ENCODE data around the gene MIP.

The MIP gene

DNA sequence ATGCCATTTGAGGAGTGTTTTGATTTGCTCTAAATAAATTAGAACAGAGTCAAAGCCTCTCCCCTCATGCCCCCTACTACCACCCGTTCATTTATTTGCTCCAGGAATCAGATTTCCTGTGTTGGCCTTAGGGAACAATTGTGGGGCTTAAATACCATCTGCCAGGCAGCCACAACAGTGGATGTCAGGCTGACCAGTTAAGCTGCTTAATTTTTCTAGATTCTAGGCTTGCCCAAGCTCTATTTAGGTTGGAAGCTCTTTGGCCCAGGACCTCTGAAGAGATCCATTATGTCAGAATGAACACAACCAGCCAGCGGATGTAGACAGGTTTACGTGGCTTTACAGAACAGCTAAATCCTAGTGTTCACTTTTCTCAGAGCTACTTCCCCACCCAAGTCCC, 4.2 kb downstream of the MIP start:
- TF ChIP-seq ZBTB7A (IDR thresholded peaks at IDR 0.05; ENCODE audit: low read depth): no peak
- no peak for TF ChIP-seq TCF12 (IDR thresholded peaks at IDR 0.05; ENCODE audit: low read depth)
- TF ChIP-seq, protein P1, sequence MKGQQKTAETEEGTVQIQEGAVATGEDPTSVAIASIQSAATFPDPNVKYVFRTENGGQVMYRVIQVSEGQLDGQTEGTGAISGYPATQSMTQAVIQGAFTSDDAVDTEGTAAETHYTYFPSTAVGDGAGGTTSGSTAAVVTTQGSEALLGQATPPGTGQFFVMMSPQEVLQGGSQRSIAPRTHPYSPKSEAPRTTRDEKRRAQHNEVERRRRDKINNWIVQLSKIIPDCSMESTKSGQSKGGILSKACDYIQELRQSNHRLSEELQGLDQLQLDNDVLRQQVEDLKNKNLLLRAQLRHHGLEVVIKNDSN (IDR thresholded peaks at IDR 0.05): no peak
- TF ChIP-seq FOXM1 (IDR thresholded peaks at IDR 0.05; ENCODE audit: borderline replicate concordance, low read depth): no peak
- TF ChIP-seq RAD21 (IDR thresholded peaks at IDR 0.05; ENCODE audit: low read depth): no peak
- no peak for TF ChIP-seq EGR1 (IDR thresholded peaks at IDR 0.05)
- no peak for TF ChIP-seq CREB1 (IDR thresholded peaks at IDR 0.05; ENCODE audit: low read depth)
- no peak for TF ChIP-seq NFIC (IDR thresholded peaks at IDR 0.05)
- TF ChIP-seq REST (IDR thresholded peaks at IDR 0.05; ENCODE audit: low read depth): no peak
- no peak for TF ChIP-seq MAX (IDR thresholded peaks at IDR 0.05)
- no peak for TF ChIP-seq TAF1 (IDR thresholded peaks at IDR 0.05; ENCODE audit: low read depth)
- no peak for TF ChIP-seq CEBPB (IDR thresholded peaks at IDR 0.05)
- no peak for TF ChIP-seq TEAD4 (IDR thresholded peaks at IDR 0.05)
- TF ChIP-seq EP300 (IDR thresholded peaks at IDR 0.05; ENCODE audit: borderline replicate concordance): no peak
- TF ChIP-seq YY1 (IDR thresholded peaks at IDR 0.05; ENCODE audit: low read depth): no peak

DNA sequence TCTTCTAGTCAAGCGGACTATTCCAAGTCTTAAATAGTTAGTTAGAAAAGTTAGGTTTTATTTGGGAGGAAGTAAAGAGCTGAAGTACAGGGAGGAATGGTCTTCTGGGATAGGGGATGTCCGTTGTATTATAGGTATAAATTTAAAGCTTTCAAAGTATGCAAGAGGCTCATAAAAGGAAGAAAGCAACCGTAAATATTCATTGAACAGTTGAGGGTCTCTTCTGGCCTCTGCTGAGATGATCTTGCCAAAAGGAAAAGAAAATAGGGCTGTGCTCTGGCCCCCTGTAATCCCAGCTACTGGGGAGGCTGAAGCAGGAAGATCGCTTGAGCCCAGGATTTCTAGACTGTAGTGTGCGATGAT, 4.9 kb downstream of the MIP start:
- no peak for TF ChIP-seq CEBPB (IDR thresholded peaks at IDR 0.05)

DNA sequence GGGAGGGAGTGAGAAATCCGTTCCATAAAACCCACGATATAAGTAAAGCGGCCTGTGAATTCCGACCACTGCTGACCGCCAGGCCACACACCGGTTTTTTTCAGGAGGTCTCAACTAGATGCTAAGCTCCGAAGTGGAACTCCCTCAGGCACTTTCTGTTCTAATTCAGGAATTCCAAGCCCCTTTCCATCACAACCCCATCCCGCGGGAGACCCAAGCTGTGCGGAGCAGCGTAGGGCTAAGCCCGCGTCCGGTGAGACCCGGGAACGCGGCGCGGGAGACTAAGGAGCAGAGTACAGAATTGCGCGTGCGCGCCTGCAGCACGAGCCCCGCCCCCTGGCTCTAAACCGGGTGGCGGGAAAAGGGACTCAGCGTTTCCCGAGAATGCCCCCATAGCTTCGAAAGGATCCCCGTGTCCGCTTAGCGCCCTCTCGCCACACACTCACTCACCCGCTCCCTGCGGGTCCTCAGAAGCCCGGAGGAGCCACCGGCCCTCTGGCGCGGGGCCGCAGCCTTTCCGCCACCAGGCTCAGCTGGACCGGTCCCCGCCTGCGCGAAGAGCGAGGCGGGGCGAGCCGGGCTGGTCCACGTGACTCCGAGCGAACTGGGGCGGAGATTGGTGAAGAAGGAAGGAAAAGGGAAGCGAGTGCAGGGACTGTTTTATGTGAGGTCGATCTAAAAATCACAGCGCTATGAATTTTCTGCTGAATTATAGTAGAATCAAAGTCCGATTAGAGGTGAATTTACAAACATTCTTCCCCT, 5.4 kb downstream of the MIP start, which contains the start of gene TIMELESS:
Gene TIMELESS, minus strand, starts transcription at position 567 of the 762 bp plus-strand sequence. CDS start 15,256 bp downstream, outside the sequence.
- TF ChIP-seq NFIC (IDR thresholded peaks at IDR 0.05) (no peak), MAX (IDR thresholded peaks at IDR 0.05) (peak; percentile 96), TCF12 (IDR thresholded peaks at IDR 0.05; ENCODE audit: low read depth) (peak; percentile 62; the same call in 1 of the 2 replicates), EP300 (IDR thresholded peaks at IDR 0.05; ENCODE audit: borderline replicate concordance) (no peak; the same call in 1 of the 2 replicates), TEAD4 (IDR thresholded peaks at IDR 0.05) (no peak; the same call in 1 of the 2 replicates), EGR1 (IDR thresholded peaks at IDR 0.05) (no peak), RAD21 (IDR thresholded peaks at IDR 0.05; ENCODE audit: low read depth) (no peak), CREB1 (IDR thresholded peaks at IDR 0.05; ENCODE audit: low read depth) (0 out of 2 replicates have a peak, but pooled peaks have one; percentile 19), CEBPB (IDR thresholded peaks at IDR 0.05) (no peak), ZBTB7A (IDR thresholded peaks at IDR 0.05; ENCODE audit: low read depth) (0 out of 2 replicates have a peak, but pooled peaks have one; percentile 16), REST (IDR thresholded peaks at IDR 0.05; ENCODE audit: low read depth) (no peak), YY1 (IDR thresholded peaks at IDR 0.05; ENCODE audit: low read depth) (no peak; the same call in 1 of the 2 replicates), TAF1 (IDR thresholded peaks at IDR 0.05; ENCODE audit: low read depth) (peak; percentile 94), FOXM1 (IDR thresholded peaks at IDR 0.05; ENCODE audit: borderline replicate concordance, low read depth) (no peak)
- TF ChIP-seq, protein P1 (IDR thresholded peaks at IDR 0.05): peak; percentile 98

GRCh38 chr12:56443208-56443607, 11.2 kb downstream of the MIP start:
- TF ChIP-seq, protein P1 (IDR thresholded peaks at IDR 0.05): peak; percentile 14; the same call in 1 of the 2 replicates
- peak; percentile 70 for TF ChIP-seq CEBPB (IDR thresholded peaks at IDR 0.05)

GRCh38 chr12:56437430-56438176, 16.9 kb downstream of the MIP start:
- TF ChIP-seq MAX (IDR thresholded peaks at IDR 0.05) (no peak), EGR1 (IDR thresholded peaks at IDR 0.05) (no peak), CREB1 (IDR thresholded peaks at IDR 0.05; ENCODE audit: low read depth) (no peak), TCF12 (IDR thresholded peaks at IDR 0.05; ENCODE audit: low read depth) (no peak), ZBTB7A (IDR thresholded peaks at IDR 0.05; ENCODE audit: low read depth) (no peak), YY1 (IDR thresholded peaks at IDR 0.05; ENCODE audit: low read depth) (no peak), CEBPB (IDR thresholded peaks at IDR 0.05) (no peak), FOXM1 (IDR thresholded peaks at IDR 0.05; ENCODE audit: borderline replicate concordance, low read depth) (no peak), TAF1 (IDR thresholded peaks at IDR 0.05; ENCODE audit: low read depth) (no peak), EP300 (IDR thresholded peaks at IDR 0.05; ENCODE audit: borderline replicate concordance) (no peak), REST (IDR thresholded peaks at IDR 0.05; ENCODE audit: low read depth) (no peak), NFIC (IDR thresholded peaks at IDR 0.05) (no peak), TEAD4 (IDR thresholded peaks at IDR 0.05) (no peak), RAD21 (IDR thresholded peaks at IDR 0.05; ENCODE audit: low read depth) (no peak)
- TF ChIP-seq, protein P1 (IDR thresholded peaks at IDR 0.05): no peak

Data from Ishikawa (cell line).